Gastroesophageal sphincter (tissue), 3 donors: ENCODE data around the gene PLOD1.

Source experiments
- EP300 ChIP-seq: sonication (generic); formaldehyde crosslinking; IDR thresholded peaks from one replicate; pipeline ENCODE4 v1.6.1; 2017; ENCODE audit warnings: antibody characterized with exemption, mild to moderate bottlenecking
- POLR2A ChIP-seq, 2 donors: fragments of 450-650 bp; IDR thresholded peaks; one replicate each; pipeline ENCODE4 v1.6.1; 2017; ENCODE audit warnings: antibody characterized with exemption in 2 of 2, mild to moderate bottlenecking in 2 of 2, moderate library complexity in 1 of 2
- POLR2AphosphoS5 ChIP-seq: sonication (generic); formaldehyde crosslinking; IDR thresholded peaks from one replicate; pipeline ENCODE4 v1.6.1; 2017; ENCODE audit warnings: antibody characterized with exemption
- TF ChIP-seq, protein P1 (sequence below), 4 experiments: fragments of 200-600 bp in 2 of 4; fragments of 450-650 bp in 2 of 4; sonication (generic) in 1 of 4; IDR thresholded peaks; one replicate each; pipeline ENCODE4 v1.5.1; 2017 to 2019; ENCODE audit warnings: antibody characterized with exemption in 4 of 4, mild to moderate bottlenecking in 2 of 4, moderate library complexity in 2 of 4

- TF ChIP-seq, protein P1, sequence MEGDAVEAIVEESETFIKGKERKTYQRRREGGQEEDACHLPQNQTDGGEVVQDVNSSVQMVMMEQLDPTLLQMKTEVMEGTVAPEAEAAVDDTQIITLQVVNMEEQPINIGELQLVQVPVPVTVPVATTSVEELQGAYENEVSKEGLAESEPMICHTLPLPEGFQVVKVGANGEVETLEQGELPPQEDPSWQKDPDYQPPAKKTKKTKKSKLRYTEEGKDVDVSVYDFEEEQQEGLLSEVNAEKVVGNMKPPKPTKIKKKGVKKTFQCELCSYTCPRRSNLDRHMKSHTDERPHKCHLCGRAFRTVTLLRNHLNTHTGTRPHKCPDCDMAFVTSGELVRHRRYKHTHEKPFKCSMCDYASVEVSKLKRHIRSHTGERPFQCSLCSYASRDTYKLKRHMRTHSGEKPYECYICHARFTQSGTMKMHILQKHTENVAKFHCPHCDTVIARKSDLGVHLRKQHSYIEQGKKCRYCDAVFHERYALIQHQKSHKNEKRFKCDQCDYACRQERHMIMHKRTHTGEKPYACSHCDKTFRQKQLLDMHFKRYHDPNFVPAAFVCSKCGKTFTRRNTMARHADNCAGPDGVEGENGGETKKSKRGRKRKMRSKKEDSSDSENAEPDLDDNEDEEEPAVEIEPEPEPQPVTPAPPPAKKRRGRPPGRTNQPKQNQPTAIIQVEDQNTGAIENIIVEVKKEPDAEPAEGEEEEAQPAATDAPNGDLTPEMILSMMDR (IDR thresholded peaks at IDR 0.05) = no peak
- TF ChIP-seq POLR2A (IDR thresholded peaks at IDR 0.05) (no peak), EP300 (no peak), POLR2AphosphoS5 (no peak)
Measured at GRCh38 chr1:11942280-11942679, 7.8 kb downstream of the PLOD1 start.
